Measurements from ENCODE around the gene TCP11L1. TPM values are rescaled to one million over a fixed set of nuclear protein-coding genes. Genes with fewer than 3 reads are reported as not detected.
"Not testable (repeated sequence)": the region's sequence is repeated elsewhere in the genome, so short reads cannot be mapped to it uniquely, and the experiment has no call there.

The TCP11L1 gene
- total RNA-seq, 1 donor from 2014 or later = 20.2 TPM

DNA sequence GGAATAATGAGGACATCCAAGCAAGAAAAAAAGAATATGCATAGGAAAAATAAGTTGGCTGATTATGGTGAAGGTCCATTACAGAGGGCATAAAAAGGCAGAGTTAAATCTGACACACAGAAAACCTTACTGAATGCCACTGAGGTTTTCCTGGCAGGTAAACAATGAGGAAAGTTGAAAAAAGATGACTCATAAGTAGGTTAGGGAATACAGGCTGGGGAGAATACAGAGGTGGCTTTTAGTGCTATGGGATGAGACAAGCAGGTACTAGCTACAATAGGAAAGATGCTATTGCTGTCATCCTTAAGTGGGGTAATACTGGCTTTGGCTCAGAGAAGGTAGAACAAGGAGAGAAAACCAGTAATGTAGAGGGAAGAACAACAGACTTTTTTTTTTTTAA lies 77.2 kb downstream of the TCP11L1 start:
- no peak overlapping the region for H3K4me3 Mint-ChIP-seq (ENCODE audit: low read depth)
- no peaks in the 10 kb centered on the region for H3K27me3 Mint-ChIP-seq
- H3K36me3 Mint-ChIP-seq (ENCODE audit: insufficient read depth) = peaks cover 2% of the 10 kb centered on the region
- DNase-seq (ENCODE audit: low spot score, unreplicated experiment) = no peak
- no peaks in the 10 kb centered on the region for H3K9me3 Mint-ChIP-seq (ENCODE audit: low read depth)
- peak overlapping the region; percentile 32 for H3K27ac Mint-ChIP-seq
- TF ChIP-seq, protein P1, sequence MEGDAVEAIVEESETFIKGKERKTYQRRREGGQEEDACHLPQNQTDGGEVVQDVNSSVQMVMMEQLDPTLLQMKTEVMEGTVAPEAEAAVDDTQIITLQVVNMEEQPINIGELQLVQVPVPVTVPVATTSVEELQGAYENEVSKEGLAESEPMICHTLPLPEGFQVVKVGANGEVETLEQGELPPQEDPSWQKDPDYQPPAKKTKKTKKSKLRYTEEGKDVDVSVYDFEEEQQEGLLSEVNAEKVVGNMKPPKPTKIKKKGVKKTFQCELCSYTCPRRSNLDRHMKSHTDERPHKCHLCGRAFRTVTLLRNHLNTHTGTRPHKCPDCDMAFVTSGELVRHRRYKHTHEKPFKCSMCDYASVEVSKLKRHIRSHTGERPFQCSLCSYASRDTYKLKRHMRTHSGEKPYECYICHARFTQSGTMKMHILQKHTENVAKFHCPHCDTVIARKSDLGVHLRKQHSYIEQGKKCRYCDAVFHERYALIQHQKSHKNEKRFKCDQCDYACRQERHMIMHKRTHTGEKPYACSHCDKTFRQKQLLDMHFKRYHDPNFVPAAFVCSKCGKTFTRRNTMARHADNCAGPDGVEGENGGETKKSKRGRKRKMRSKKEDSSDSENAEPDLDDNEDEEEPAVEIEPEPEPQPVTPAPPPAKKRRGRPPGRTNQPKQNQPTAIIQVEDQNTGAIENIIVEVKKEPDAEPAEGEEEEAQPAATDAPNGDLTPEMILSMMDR (IDR thresholded peaks at IDR 0.05; ENCODE audit: unreplicated experiment) = no peak
- H3K4me1 Mint-ChIP-seq (ENCODE audit: low read depth) = peaks cover 7% of the 10 kb centered on the region

DNA sequence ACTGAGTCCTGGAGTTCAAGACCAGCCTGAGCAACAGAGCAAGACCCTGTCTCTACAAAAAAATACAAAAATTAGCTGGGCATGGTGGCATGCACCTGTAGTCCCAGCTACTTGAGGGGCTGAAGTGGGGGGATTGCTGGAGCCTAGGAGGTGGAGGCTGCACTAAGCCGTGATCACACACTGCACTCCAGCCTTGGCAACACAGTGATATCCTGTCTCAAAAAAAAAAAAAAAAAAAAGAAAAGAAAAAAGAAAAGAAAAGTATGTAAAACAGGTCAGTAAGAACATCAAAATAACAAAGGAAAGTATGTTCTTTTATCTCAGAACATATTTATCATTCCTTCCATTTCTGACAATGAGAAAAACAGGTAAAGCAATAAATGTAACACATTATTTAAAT lies 83.3 kb downstream of the TCP11L1 start:
- not testable (repeated sequence) for DNase-seq (ENCODE audit: low spot score, unreplicated experiment); H3K4me1 Mint-ChIP-seq (ENCODE audit: low read depth); H3K4me3 Mint-ChIP-seq (ENCODE audit: low read depth); H3K27ac Mint-ChIP-seq; H3K27me3 Mint-ChIP-seq
- peaks cover 15% of the 10 kb centered on the region for H3K36me3 Mint-ChIP-seq (ENCODE audit: insufficient read depth)
- peaks cover 10% of the 10 kb centered on the region for H3K9me3 Mint-ChIP-seq (ENCODE audit: low read depth)

Other genes starting within 250 kb of the TCP11L1 start
- gene CCDC73, start 244.9 kb upstream of the TCP11L1 start, total RNA-seq = not detected in 2 replicates
- 0.67 and 0.75 TPM in 2 replicates for gene PRRG4, start 209.6 kb upstream of the TCP11L1 start, total RNA-seq
- gene QSER1, start 146.8 kb upstream of the TCP11L1 start, total RNA-seq = 38.9 and 48.4 TPM in 2 replicates
- 1.7 and 2.1 TPM in 2 replicates for gene DEPDC7, start 23.7 kb upstream of the TCP11L1 start, total RNA-seq
- 43.5 and 48.1 TPM in 2 replicates for gene CSTF3, start 121.9 kb downstream of the TCP11L1 start, total RNA-seq
- gene HIPK3, start 217.8 kb downstream of the TCP11L1 start, total RNA-seq = 65.4 and 66.2 TPM in 2 replicates

All from progenitor cell of endocrine pancreas (in vitro differentiated cells).